Thyroid gland (tissue), 4 donors: ENCODE data around the gene RUNX2. TPM values are rescaled to one million over a fixed set of nuclear protein-coding genes. Genes with fewer than 3 reads are reported as not detected.

Experiments
- DNase-seq, 2 donors: peaks; one replicate each; pipeline ENCODE4 v3.0.0-alpha.2; 2019
- H3K27ac ChIP-seq, 3 donors: fragments of 200-600 bp; sonication (generic); 1 replicate in 2 of 3; 2 replicates in 1 of 3; pipeline ENCODE4 v1.5.1; 2016 to 2019; ENCODE audit warnings: mild to moderate bottlenecking in 1 of 3, moderate library complexity in 1 of 3
- H3K27me3 ChIP-seq: fragments of 200-600 bp; sonication (generic); one replicate; pipeline ENCODE4 v1.5.1; 2019
- H3K36me3 ChIP-seq, 2 donors: fragments of 200-600 bp; sonication (generic); one replicate each; pipeline ENCODE4 v1.5.1; 2016 to 2019
- H3K4me1 ChIP-seq, 2 donors: fragments of 200-600 bp; sonication (generic); one replicate each; pipeline ENCODE4 v1.5.1; 2017 to 2019
- H3K4me3 ChIP-seq, 3 donors: fragments of 200-600 bp; sonication (generic); replicated peaks in 1 of 3; 1 replicate in 2 of 3; 2 replicates in 1 of 3; pipeline ENCODE4 v1.5.1; 2016; ENCODE audit warnings: mild to moderate bottlenecking in 1 of 3
- H3K9me3 ChIP-seq: fragments of 200-600 bp; sonication (generic); one replicate; pipeline ENCODE4 v1.5.1; 2017
- CTCF ChIP-seq, 6 experiments: fragments of 200-600 bp in 3 of 6; fragments of 450-650 bp in 3 of 6; sonication (generic) in 3 of 6; IDR thresholded peaks; one replicate each; pipeline ENCODE4 v1.5.1; 2016 to 2019; ENCODE audit warnings: antibody characterized with exemption in 6 of 6, mild to moderate bottlenecking in 2 of 6, inconsistent platforms in 1 of 6, moderate library complexity in 1 of 6
- POLR2A ChIP-seq, 2 donors: fragments of 450-650 bp; IDR thresholded peaks; one replicate each; pipeline ENCODE4 v1.6.1; 2017; ENCODE audit warnings: antibody characterized with exemption in 2 of 2, mild to moderate bottlenecking in 2 of 2, moderate library complexity in 1 of 2
- WGBS, 2 donors: methylation state at CpG; one replicate each; pipeline ENCODE4 v1.1.5; 2017; 5-methylcytosine and 5-hydroxymethylcytosine counted together
- intact Hi-C: fragments of 100-400 bp; cut with DNase I; formaldehyde crosslinking; loops from one replicate; pipeline ENCODE4 v1.15.1; 2023
- total RNA-seq, 4 donors: library from RNA; depleted of rRNA; stranded (reverse); fragments of >200 nt; gene quantifications; one replicate each; pipeline ENCODE4 v1.2.3, GENCODE V29; 2016

The RUNX2 gene
- total RNA-seq, 4 donors from 2014 or later = 1.6 to 4.2 (median 2.7) TPM

- H3K9me3 ChIP-seq = no peaks in the 10 kb centered on the region
- no peaks in the 10 kb centered on the region for H3K4me1 ChIP-seq
- TF ChIP-seq POLR2A (IDR thresholded peaks at IDR 0.05) (no peak), CTCF (IDR thresholded peaks at IDR 0.05) (no peak)
- H3K4me3 ChIP-seq = no peak overlapping the region
- no peak for DNase-seq
- intact Hi-C loops = no loop called here
- no peaks in the 10 kb centered on the region for H3K36me3 ChIP-seq
- 95 to 96% methylated on average over 2 of the region's 2 CpGs for WGBS, 2 donors
- H3K27ac ChIP-seq = no peak overlapping the region
- no peaks in the 10 kb centered on the region for H3K27me3 ChIP-seq
Observed at GRCh38 chr6:45476341-45476740, 148.2 kb downstream of the RUNX2 start.

- DNase-seq = no peak
- Histone ChIP-seq H3K4me1 (no peaks in the 10 kb centered on the region), H3K9me3 (no peaks in the 10 kb centered on the region), H3K27ac (no peak overlapping the region), H3K4me3 (no peak overlapping the region), H3K27me3 (no peaks in the 10 kb centered on the region), H3K36me3 (no peaks in the 10 kb centered on the region)
- intact Hi-C loops = no loop called here
- WGBS, 2 donors = 63 to 64% methylated on average over 2 of the region's 2 CpGs
- TF ChIP-seq POLR2A (IDR thresholded peaks at IDR 0.05) (no peak), CTCF (IDR thresholded peaks at IDR 0.05) (no peak)
Observed at GRCh38 chr6:45477278-45477677, 149.1 kb downstream of the RUNX2 start.

GRCh38 chr6:45477790-45478189, 149.7 kb downstream of the RUNX2 start:
- Histone ChIP-seq H3K4me3 (no peak overlapping the region), H3K27me3 (no peaks in the 10 kb centered on the region), H3K4me1 (no peaks in the 10 kb centered on the region), H3K27ac (no peak overlapping the region), H3K9me3 (no peaks in the 10 kb centered on the region), H3K36me3 (no peaks in the 10 kb centered on the region)
- DNase-seq = peak in 1 of 2 donors; percentile 8
- 70 to 74% methylated on average over 3 of the region's 3 CpGs for WGBS, 2 donors
- intact Hi-C loops = no loop called here
- TF ChIP-seq POLR2A (IDR thresholded peaks at IDR 0.05) (no peak), CTCF (IDR thresholded peaks at IDR 0.05) (no peak)

- no peaks in the 10 kb centered on the region for H3K9me3 ChIP-seq
- no peaks in the 10 kb centered on the region for H3K36me3 ChIP-seq
- no peaks in the 10 kb centered on the region for H3K4me1 ChIP-seq
- intact Hi-C loops = no loop called here
- H3K27me3 ChIP-seq = no peaks in the 10 kb centered on the region
- H3K4me3 ChIP-seq = no peak overlapping the region
- TF ChIP-seq POLR2A (IDR thresholded peaks at IDR 0.05) (no peak), CTCF (IDR thresholded peaks at IDR 0.05) (no peak)
- no peak for DNase-seq
- H3K27ac ChIP-seq = no peak overlapping the region
- whole genome bisulfite sequencing, 2 donors = 77 to 85% methylated on average over 2 of the region's 2 CpGs
Observed at GRCh38 chr6:45478240-45478639, 150.1 kb downstream of the RUNX2 start.

GRCh38 chr6:45479834-45480751, 152.0 kb downstream of the RUNX2 start:
- H3K27ac ChIP-seq = no peak overlapping the region
- H3K4me3 ChIP-seq = no peak overlapping the region
- 59 to 61% methylated on average over 7 of the region's 7 CpGs for WGBS, 2 donors
- H3K36me3 ChIP-seq = no peaks in the 10 kb centered on the region
- intact Hi-C loops = no loop called here
- no peak for TF ChIP-seq CTCF (IDR thresholded peaks at IDR 0.05)
- no peak for TF ChIP-seq POLR2A (IDR thresholded peaks at IDR 0.05)
- H3K9me3 ChIP-seq = no peaks in the 10 kb centered on the region
- no peaks in the 10 kb centered on the region for H3K27me3 ChIP-seq
- H3K4me1 ChIP-seq = no peaks in the 10 kb centered on the region
- DNase-seq = no peak
